Suprapubic skin (tissue), 4 donors: ENCODE data around the gene ITPR2. TPM values are rescaled to one million over a fixed set of nuclear protein-coding genes. Genes with fewer than 3 reads are reported as not detected.

Source experiments
- DNase-seq, 2 donors: peaks; one replicate each; pipeline ENCODE4 v3.0.0-alpha.2; 2019; ENCODE audit warnings: low spot score in 2 of 2
- H3K27ac ChIP-seq: fragments of 200-600 bp; sonication (generic); one replicate; pipeline ENCODE4 v1.5.1; 2019
- H3K27me3 ChIP-seq: fragments of 200-600 bp; sonication (generic); one replicate; pipeline ENCODE4 v1.5.1; 2019
- H3K36me3 ChIP-seq: fragments of 200-600 bp; sonication (generic); one replicate; pipeline ENCODE4 v1.5.1; 2019
- H3K4me1 ChIP-seq: fragments of 200-600 bp; sonication (generic); one replicate; pipeline ENCODE4 v1.5.1; 2019
- H3K4me3 ChIP-seq: fragments of 200-600 bp; sonication (generic); one replicate; pipeline ENCODE4 v1.5.1; 2019; ENCODE audit warnings: mild to moderate bottlenecking
- H3K9me3 ChIP-seq: fragments of 200-600 bp; sonication (generic); one replicate; pipeline ENCODE4 v1.5.1; 2019
- CTCF ChIP-seq, 2 donors: fragments of 200-600 bp in 1 of 2; fragments of 450-650 bp in 1 of 2; sonication (generic) in 1 of 2; IDR thresholded peaks; one replicate each; pipeline ENCODE4 v1.5.1; 2016 to 2019; ENCODE audit warnings: antibody characterized with exemption in 2 of 2, mild to moderate bottlenecking in 1 of 2, moderate library complexity in 1 of 2
- EP300 ChIP-seq: sonication (generic); formaldehyde crosslinking; IDR thresholded peaks from one replicate; pipeline ENCODE4 v1.6.1; 2017; ENCODE audit warnings: antibody characterized with exemption
- POLR2A ChIP-seq, 2 donors: fragments of 450-650 bp; IDR thresholded peaks; one replicate each; pipeline ENCODE4 v1.6.1; 2017; ENCODE audit warnings: antibody characterized with exemption in 2 of 2, mild to moderate bottlenecking in 2 of 2, moderate library complexity in 2 of 2
- POLR2AphosphoS5 ChIP-seq, 3 donors: sonication (generic); formaldehyde crosslinking; IDR thresholded peaks; one replicate each; pipeline ENCODE4 v1.6.1; 2017; ENCODE audit warnings: antibody characterized with exemption in 3 of 3
- WGBS: methylation state at CpG from one replicate; pipeline ENCODE4 v1.1.5; 2018; 5-methylcytosine and 5-hydroxymethylcytosine counted together
- total RNA-seq, 4 donors: library from RNA; depleted of rRNA; stranded (reverse); fragments of >200 nt; gene quantifications; one replicate each; pipeline ENCODE4 v1.1.0, GENCODE V29; 2016

ITPR2 gene
- total RNA-seq, 4 donors from 2014 or later: 59.6 to 159 (median 72.1) TPM

- TF ChIP-seq POLR2A (IDR thresholded peaks at IDR 0.05) (no peak), CTCF (IDR thresholded peaks at IDR 0.05) (no peak), POLR2AphosphoS5 (IDR thresholded peaks at IDR 0.05) (no peak), EP300 (no peak)
- WGBS: 91% methylated on average over 5 of the region's 5 CpGs
- H3K27me3 ChIP-seq: no peaks in the 10 kb centered on the region
- no peak overlapping the region for H3K4me3 ChIP-seq
- H3K9me3 ChIP-seq: no peaks in the 10 kb centered on the region
- no peaks in the 10 kb centered on the region for H3K36me3 ChIP-seq
- no peak overlapping the region for H3K27ac ChIP-seq
- no peaks in the 10 kb centered on the region for H3K4me1 ChIP-seq
- no peak for DNase-seq
Observed at GRCh38 chr12:26359576-26359975, 473.4 kb downstream of the ITPR2 start.

GRCh38 chr12:26358651-26359050 is 474.3 kb downstream of the ITPR2 start:
- no peak overlapping the region for H3K27ac ChIP-seq
- H3K4me3 ChIP-seq: no peak overlapping the region
- TF ChIP-seq POLR2A (IDR thresholded peaks at IDR 0.05): no peak
- no peak for TF ChIP-seq EP300
- TF ChIP-seq POLR2AphosphoS5 (IDR thresholded peaks at IDR 0.05): no peak
- no peak for TF ChIP-seq CTCF (IDR thresholded peaks at IDR 0.05)
- no peaks in the 10 kb centered on the region for H3K9me3 ChIP-seq
- H3K4me1 ChIP-seq: no peaks in the 10 kb centered on the region
- H3K36me3 ChIP-seq: no peaks in the 10 kb centered on the region
- H3K27me3 ChIP-seq: no peaks in the 10 kb centered on the region
- DNase-seq: no peak

- H3K9me3 ChIP-seq: no peaks in the 10 kb centered on the region
- no peak overlapping the region for H3K4me3 ChIP-seq
- TF ChIP-seq CTCF (IDR thresholded peaks at IDR 0.05) (no peak), POLR2AphosphoS5 (IDR thresholded peaks at IDR 0.05) (no peak), POLR2A (IDR thresholded peaks at IDR 0.05) (no peak), EP300 (no peak)
- H3K4me1 ChIP-seq: no peaks in the 10 kb centered on the region
- 100% methylated on average over 1 of the region's 1 CpG for WGBS
- H3K27me3 ChIP-seq: no peaks in the 10 kb centered on the region
- H3K27ac ChIP-seq: no peak overlapping the region
- H3K36me3 ChIP-seq: no peaks in the 10 kb centered on the region
- DNase-seq: no peak
Observed at GRCh38 chr12:26347300-26347699, 485.7 kb downstream of the ITPR2 start.

- Histone ChIP-seq H3K9me3 (no peaks in the 10 kb centered on the region), H3K4me1 (no peaks in the 10 kb centered on the region), H3K27ac (no peak overlapping the region), H3K4me3 (no peak overlapping the region), H3K27me3 (no peaks in the 10 kb centered on the region), H3K36me3 (no peaks in the 10 kb centered on the region)
- no peak for DNase-seq
- TF ChIP-seq POLR2AphosphoS5 (IDR thresholded peaks at IDR 0.05) (no peak), CTCF (IDR thresholded peaks at IDR 0.05) (no peak), EP300 (no peak), POLR2A (IDR thresholded peaks at IDR 0.05) (no peak)
- 45% methylated on average over 3 of the region's 3 CpGs for WGBS
Observed at GRCh38 chr12:26346736-26347135, 486.3 kb downstream of the ITPR2 start.

- Histone ChIP-seq H3K27ac (no peak overlapping the region), H3K27me3 (no peaks in the 10 kb centered on the region), H3K36me3 (peaks cover 2% of the 10 kb centered on the region), H3K4me3 (no peak overlapping the region), H3K4me1 (no peaks in the 10 kb centered on the region), H3K9me3 (no peaks in the 10 kb centered on the region)
- 73% methylated on average over 2 of the region's 2 CpGs for WGBS
- TF ChIP-seq POLR2AphosphoS5 (IDR thresholded peaks at IDR 0.05) (no peak), CTCF (IDR thresholded peaks at IDR 0.05) (no peak), EP300 (no peak), POLR2A (IDR thresholded peaks at IDR 0.05) (no peak)
- DNase-seq: no peak
Observed at GRCh38 chr12:26345471-26346003, 487.5 kb downstream of the ITPR2 start.
